ENCODE results near the gene LATS2.
A peak's percentile ranks its signal among the peaks of the same experiment; 100 is the strongest.

The LATS2 gene

DNA sequence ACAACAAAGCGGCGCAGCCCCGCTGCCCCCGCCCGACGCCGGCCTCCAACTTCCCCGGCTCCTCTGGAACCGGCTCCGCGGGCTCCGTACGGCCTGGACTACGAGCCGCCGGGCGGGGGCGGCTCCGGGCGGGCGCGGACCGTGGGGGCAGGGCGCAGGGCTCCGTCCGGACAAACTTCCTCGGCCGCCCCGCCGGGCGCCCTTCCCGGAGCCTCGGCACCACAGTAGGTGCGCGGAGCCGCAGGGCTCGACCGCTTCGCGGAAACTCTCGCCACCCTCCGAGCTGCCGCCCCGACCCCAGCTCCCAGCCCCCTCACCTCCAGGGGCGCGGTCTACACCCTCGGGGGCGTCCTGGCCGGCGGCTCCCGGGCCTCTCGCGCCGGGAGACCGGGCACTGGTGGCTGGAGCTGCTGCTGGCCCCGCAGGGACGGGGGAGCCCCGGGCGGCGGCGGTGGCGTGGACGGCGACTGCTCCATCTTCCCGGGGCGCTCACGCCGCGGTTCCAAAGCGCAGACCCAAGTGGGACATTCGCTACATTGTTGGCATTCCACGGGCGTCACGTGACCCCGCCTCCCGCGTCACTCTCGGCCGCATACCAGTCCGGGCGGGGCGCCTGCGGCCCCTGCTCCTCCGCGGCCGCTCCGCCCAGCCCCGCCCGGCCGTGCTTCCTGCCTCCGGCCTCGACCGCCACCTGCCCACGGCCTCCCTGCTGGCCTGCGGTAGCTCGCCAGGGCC lies at the start of gene LATS2:
TSS of gene LATS2 (minus strand) at position 558 of the 735 bp plus-strand sequence. CDS start 15,560 bp downstream, outside the sequence.
- Mint-ChIP-seq H3K27me3 (peaks cover 51% of the 10 kb centered on the region), H3K9me3 (no peaks in the 10 kb centered on the region), H3K4me3 (peak within 1 kb of the TSS; percentile 69), H3K27ac (peak within 1 kb of the TSS; percentile 43), H3K4me1 (peaks cover 3% of the 10 kb centered on the region), H3K36me3 (no peaks in the 10 kb centered on the region)
- CTCF ChIA-PET, result no interaction called here
- DNase-seq, result peak; percentile 74

DNA sequence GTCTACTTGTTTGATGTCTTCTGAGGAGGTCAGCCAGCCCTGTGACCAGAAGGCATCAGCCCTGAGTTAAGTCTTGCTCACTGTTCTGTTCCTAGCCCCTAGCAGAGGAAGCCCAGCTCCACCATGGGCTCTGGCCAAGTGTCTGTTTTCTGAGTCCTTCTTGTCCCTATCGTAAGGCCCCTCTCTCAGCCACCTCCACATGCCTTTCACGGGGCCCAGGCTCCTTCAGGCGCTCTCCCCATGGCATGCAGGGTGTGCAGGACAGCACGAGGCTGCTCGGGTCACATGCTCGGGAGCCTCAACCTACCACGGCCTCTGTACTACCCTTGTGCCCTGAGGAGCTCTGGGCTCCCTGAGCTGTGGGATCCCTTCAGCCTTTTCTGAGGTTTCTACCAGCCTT lies 47.8 kb upstream of the LATS2 start:
- no peaks in the 10 kb centered on the region for H3K27me3 Mint-ChIP-seq
- CTCF ChIA-PET, result interaction anchor here (0.6 to 1.3 kb wide), 3 partner anchors 20 to 71 kb away, joined by 3 read pairs; no protein-coding TSS in a partner anchor
- H3K4me1 Mint-ChIP-seq, result peaks cover 2% of the 10 kb centered on the region
- H3K4me3 Mint-ChIP-seq, result no peak overlapping the region
- no peak for DNase-seq
- no peaks in the 10 kb centered on the region for H3K9me3 Mint-ChIP-seq
- no peak overlapping the region for H3K27ac Mint-ChIP-seq
- no peaks in the 10 kb centered on the region for H3K36me3 Mint-ChIP-seq

DNA sequence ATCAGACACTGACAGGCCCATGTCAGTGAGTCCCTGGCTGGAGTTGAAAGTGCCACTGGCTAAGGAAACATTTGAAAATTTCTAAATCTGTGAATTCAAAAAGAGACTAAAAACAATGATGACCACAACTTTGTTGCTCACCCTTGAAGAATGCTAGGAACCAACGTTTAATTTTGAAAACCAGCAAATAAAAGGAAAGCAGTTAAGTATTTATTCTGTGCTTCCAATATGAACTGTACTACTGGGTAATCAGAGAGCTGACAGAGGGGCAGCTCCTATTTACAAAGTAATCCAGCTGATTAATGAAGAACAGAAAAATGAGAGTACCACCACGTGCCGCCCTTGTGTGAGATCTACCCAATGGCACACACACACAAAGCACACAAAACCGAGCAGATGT lies 44.7 kb upstream of the LATS2 start:
- Mint-ChIP-seq H3K27ac (no peak overlapping the region), H3K4me3 (no peak overlapping the region)

DNA sequence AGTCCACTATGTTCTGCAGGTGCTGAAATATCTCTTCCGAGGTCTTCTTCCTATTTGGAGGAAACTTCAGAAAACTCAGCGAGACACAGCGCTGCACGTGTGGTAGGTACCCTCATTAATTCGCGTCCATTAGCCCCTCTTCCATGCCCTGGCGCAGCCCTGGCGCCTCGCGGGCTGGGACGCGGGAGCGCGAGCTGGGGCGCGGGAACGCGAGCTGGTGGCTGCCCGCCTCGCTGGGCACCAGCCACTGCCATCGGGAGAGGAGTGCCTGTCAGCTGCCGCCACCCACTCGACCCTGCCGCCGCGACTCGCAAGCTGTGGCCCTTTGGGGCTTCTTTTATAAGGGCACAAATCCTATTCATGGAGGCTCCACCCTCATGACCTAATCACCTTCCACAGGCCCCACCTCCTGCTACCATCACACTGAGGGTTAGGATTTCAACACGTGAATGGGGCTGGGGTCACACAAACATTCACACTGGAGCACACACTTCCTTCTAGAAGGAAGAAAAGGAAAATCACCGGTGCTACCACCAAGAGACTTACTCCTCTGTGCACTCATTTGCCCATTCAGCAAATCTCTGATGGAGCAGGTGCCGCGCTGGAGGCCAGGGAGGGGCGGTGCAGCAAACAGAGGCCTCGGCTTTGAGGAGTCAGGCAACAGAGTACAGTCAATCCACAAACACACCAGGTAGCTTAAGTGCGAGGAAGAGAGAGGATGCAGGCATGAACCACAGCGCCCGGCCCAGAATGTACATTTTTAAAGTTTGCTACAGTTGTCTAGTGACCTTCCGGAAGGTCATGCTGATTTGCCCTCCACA lies 43.0 kb upstream of the LATS2 start:
- H3K27me3 Mint-ChIP-seq, result no peaks in the 10 kb centered on the region
- H3K4me3 Mint-ChIP-seq, result no peak overlapping the region
- no peaks in the 10 kb centered on the region for H3K9me3 Mint-ChIP-seq
- H3K27ac Mint-ChIP-seq, result no peak overlapping the region
- no peak for DNase-seq
- CTCF ChIA-PET, result no interaction called here
- no peaks in the 10 kb centered on the region for H3K4me1 Mint-ChIP-seq
- no peaks in the 10 kb centered on the region for H3K36me3 Mint-ChIP-seq

More for the DNA sequence above, 44.7 kb upstream of the LATS2 start:
- no peak for DNase-seq
- Mint-ChIP-seq H3K36me3 (no peaks in the 10 kb centered on the region), H3K4me1 (peaks cover 2% of the 10 kb centered on the region), H3K9me3 (no peaks in the 10 kb centered on the region), H3K27me3 (no peaks in the 10 kb centered on the region)
- CTCF ChIA-PET, result no interaction called here

DNA sequence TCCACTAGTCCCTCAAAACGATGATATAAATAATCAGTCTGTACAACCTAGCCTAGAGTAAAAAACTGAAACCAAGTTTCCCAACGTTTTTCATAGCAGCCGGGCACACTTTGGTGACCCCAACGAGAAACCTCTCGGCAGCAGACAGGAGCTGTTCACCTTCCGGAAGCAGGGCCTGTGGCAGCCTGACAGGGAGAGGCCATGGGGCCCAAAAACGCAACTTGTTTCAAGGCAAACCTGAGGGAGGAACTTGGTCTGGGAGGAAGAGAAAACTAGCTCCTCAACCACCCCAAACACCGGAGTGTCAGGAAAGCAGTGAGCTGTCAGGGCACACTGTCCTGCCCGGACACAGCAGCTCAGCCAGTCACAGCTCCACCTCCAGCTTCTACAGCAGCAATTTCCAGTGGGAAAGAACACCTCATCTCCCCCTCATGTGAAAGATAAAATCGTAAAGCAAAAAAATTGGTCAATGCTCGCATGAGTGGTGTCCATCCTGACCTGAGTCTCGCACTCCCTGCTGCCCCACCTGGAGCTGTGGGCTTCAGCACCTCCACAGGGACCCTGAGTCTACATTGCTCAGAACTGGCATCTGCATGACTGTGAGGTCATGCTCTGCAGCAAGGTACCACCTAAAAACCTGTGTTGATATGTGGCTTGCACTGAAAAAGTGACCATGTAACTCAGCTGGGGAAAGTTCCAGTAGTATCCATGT lies 40.6 kb upstream of the LATS2 start:
- no peaks in the 10 kb centered on the region for H3K4me1 Mint-ChIP-seq

DNA sequence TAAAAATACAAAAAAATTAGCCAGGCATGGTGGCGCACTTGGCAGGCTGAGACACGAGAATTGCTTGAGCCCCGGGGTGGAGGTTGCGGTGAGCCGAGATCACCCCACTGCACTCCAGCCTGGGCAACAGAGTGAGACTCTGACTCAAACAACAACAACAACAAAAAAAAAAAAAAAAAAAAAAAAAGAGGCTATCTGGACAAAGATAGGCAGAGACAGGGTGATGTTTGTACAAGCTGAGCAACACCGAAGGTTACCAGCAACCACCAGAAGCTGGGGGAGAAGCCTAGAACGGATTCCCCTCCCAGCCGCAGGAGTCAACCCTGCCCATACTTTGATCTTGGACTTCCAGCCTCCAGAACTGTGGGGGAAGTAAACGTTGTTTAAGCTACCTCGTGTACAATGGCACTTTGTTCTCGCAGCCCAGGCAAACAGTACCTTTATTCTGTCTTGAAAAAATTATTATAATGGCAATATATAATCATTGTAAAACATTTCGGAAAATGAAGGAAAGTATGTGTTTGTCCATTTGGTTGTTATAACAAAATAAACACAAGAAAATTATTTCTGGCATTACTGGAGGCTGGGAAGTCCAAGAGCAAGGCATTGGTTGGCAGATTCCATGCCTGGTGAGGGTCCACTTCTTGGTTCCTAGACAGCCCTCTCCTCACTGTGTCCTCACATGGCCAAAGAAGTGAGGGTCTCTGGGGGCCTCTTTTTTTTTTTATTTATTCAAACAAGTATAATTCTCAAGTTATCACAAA lies 39.8 kb upstream of the LATS2 start:
- Mint-ChIP-seq H3K9me3 (no peaks in the 10 kb centered on the region), H3K4me3 (no peak overlapping the region), H3K27ac (no peak overlapping the region), H3K36me3 (no peaks in the 10 kb centered on the region), H3K27me3 (no peaks in the 10 kb centered on the region), H3K4me1 (no peaks in the 10 kb centered on the region)
- CTCF ChIA-PET, result interaction anchor here (1.0 kb wide), 1 partner anchor 10 kb away, joined by 3 read pairs; no protein-coding TSS in a partner anchor
- no peak for DNase-seq

More for the DNA sequence above, 40.6 kb upstream of the LATS2 start:
- Mint-ChIP-seq H3K36me3 (no peaks in the 10 kb centered on the region), H3K4me3 (no peak overlapping the region), H3K27me3 (no peaks in the 10 kb centered on the region), H3K9me3 (no peaks in the 10 kb centered on the region), H3K27ac (no peak overlapping the region)
- DNase-seq, result no peak
- CTCF ChIA-PET, result interaction anchor here (1.0 kb wide), 1 partner anchor 9 kb away, joined by 3 read pairs; no protein-coding TSS in a partner anchor

DNA sequence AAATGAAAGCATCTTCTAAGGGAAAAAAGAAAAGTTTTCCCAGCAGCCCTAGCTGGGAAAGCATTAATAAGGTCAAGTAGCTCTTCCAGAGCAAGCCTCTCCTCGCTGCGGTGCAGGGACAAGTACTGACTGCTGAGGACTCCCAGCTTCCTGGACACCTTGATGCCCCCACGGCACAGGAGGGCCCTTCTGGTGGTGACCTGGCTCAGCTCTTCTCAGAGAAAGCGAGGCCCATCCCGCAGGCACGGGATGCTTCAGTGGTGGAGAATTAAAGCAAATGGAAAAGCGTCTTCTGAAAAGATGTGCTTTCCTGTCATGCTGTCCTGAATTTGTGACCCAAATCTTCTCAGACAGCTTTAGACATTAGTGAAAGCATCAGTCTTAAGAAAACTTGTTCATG lies 38.8 kb upstream of the LATS2 start:
- H3K27ac Mint-ChIP-seq, result no peak overlapping the region
- CTCF ChIA-PET, result no interaction called here
- no peak for DNase-seq
- no peaks in the 10 kb centered on the region for H3K27me3 Mint-ChIP-seq
- H3K4me1 Mint-ChIP-seq, result no peaks in the 10 kb centered on the region
- H3K4me3 Mint-ChIP-seq, result no peak overlapping the region
- no peaks in the 10 kb centered on the region for H3K9me3 Mint-ChIP-seq
- no peaks in the 10 kb centered on the region for H3K36me3 Mint-ChIP-seq

DNA sequence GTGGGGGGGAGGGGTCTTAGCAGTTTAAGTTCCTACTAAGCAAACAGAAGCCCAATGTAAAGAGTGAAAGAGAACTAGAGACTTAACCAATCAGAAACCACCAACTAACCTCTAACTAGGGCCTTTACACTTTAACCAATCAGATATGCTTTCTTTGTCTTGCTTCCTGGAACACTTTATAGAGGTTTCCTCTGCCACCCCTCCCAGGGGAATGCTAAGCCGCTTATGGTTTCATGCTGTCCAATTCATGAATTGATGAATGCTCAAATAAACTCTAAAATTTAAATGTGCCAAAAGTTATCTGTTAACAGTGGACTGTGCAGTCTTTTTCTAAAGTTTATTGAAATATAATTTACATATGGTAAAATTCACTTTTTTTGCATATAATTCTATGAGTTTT lies 33.9 kb upstream of the LATS2 start:
- H3K9me3 Mint-ChIP-seq, result no peaks in the 10 kb centered on the region
- no peaks in the 10 kb centered on the region for H3K4me1 Mint-ChIP-seq
- H3K4me3 Mint-ChIP-seq, result no peak overlapping the region
- CTCF ChIA-PET, result no interaction called here
- no peak for DNase-seq
- no peaks in the 10 kb centered on the region for H3K36me3 Mint-ChIP-seq
- no peak overlapping the region for H3K27ac Mint-ChIP-seq
- H3K27me3 Mint-ChIP-seq, result no peaks in the 10 kb centered on the region

DNA sequence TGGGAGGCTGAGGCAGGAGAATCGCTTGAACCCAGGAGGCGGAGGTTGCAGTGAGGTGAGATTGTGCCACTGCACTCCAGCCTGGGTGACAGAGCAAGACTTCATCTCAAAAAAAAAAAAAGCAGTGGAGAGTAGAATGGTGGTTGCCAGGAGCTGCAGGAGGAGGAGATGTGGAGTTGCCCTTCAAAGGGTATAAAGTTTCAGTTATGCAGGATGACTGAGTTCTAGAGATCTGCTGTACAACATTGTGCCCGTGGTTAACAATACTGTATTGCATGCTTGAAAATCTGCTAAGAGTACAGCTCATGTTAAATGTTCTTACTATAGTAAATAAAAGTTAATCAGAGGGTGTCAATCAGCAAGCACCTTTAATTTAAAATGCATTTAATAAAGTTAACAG lies 28.4 kb upstream of the LATS2 start:
- no peak for DNase-seq
- Mint-ChIP-seq H3K27ac (no peak overlapping the region), H3K27me3 (peaks cover 4% of the 10 kb centered on the region), H3K9me3 (no peaks in the 10 kb centered on the region), H3K4me1 (peaks cover 2% of the 10 kb centered on the region), H3K36me3 (no peaks in the 10 kb centered on the region), H3K4me3 (no peak overlapping the region)
- CTCF ChIA-PET, result interaction anchor here (1.3 kb wide), 1 partner anchor 19 kb away, joined by 3 read pairs; no protein-coding TSS in a partner anchor

DNA sequence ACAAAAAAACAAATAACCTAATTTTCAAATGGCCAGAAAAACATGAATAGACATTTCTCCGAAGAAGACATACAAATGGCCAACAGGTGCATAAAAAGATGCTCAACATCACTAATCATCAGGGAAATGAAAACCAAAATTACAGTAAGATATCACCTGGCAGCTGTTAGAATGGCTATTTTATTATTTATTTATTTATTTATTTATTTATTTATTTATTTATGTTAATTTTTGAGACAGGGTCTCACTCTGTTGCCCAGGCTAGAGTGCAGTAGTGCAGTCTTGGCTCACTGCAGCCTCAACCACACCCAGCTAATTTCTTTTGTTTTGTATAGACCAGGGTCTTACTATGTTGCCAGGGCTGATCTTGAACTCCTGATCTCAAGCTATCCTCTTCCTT lies 27.1 kb upstream of the LATS2 start:
- H3K4me3 Mint-ChIP-seq, result no peak overlapping the region
- CTCF ChIA-PET, result interaction anchor here (0.5 kb wide), 1 partner anchor 18 kb away, joined by 3 read pairs; no protein-coding TSS in a partner anchor
- no peaks in the 10 kb centered on the region for H3K36me3 Mint-ChIP-seq
- H3K9me3 Mint-ChIP-seq, result no peaks in the 10 kb centered on the region
- DNase-seq, result no peak
- H3K4me1 Mint-ChIP-seq, result peaks cover 2% of the 10 kb centered on the region
- H3K27me3 Mint-ChIP-seq, result peaks cover 7% of the 10 kb centered on the region
- H3K27ac Mint-ChIP-seq, result no peak overlapping the region

DNA sequence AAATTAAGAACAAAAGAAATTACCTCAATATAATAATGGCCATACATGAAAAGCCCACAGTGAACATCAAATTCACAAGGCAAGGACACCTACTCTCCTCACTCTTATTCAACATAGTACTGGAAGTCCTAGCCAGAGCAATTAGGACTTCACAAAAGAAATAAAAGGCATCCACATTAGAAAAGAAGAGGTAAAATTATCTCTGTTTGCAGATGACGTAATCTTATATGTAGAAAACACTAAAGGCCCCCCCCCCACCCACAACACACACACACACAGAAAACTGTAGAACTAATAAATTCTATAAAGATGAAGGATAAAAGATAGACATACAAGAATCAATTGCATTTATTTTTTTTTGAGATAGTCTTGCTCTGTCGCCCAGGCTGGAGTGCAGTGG lies 25.5 kb upstream of the LATS2 start:
- no peak for DNase-seq
- Mint-ChIP-seq H3K27me3 (peaks cover 7% of the 10 kb centered on the region), H3K4me3 (no peak overlapping the region), H3K27ac (no peak overlapping the region), H3K4me1 (peaks cover 2% of the 10 kb centered on the region), H3K9me3 (no peaks in the 10 kb centered on the region), H3K36me3 (no peaks in the 10 kb centered on the region)
- CTCF ChIA-PET, result no interaction called here

DNA sequence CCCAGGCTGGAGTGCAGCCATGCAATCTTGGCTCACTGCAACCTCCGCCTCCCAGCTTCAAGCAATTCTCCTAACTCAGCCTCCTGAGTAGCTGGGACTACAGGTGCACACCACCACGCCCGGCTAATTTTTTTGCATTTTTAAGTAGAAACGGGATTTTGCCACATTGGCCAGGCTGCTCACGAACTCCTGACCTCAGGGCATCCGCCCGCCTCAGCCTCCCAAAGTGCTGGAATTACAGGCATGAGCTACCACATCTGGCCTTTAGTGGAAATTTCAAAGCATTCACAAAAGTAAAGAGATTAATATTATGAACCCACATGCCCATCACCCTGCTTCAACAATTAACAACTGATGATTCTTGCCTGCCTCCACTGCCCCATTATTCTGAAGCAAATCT lies 20.5 kb upstream of the LATS2 start:
- no peak for DNase-seq
- Mint-ChIP-seq H3K4me3 (no peak overlapping the region), H3K36me3 (no peaks in the 10 kb centered on the region), H3K4me1 (peaks cover 3% of the 10 kb centered on the region), H3K27me3 (peaks cover 32% of the 10 kb centered on the region), H3K9me3 (no peaks in the 10 kb centered on the region), H3K27ac (no peak overlapping the region)
- CTCF ChIA-PET, result no interaction called here

DNA sequence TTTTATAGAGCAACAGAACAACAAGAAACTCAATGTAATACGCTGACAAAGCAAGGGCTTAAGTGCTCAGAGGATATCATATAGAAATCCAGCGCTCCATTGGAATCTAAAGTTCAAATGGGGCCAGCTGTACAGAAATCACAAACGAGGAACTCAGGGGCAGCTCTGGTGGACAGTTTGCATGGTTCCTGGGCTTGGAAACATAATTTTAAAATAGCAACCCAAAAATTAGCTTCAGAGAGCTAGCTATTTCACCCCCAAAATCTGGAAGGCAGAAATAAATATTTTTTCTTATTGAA lies 19.2 kb upstream of the LATS2 start:
- Mint-ChIP-seq H3K27me3 (peaks cover 38% of the 10 kb centered on the region), H3K4me3 (no peak overlapping the region), H3K36me3 (no peaks in the 10 kb centered on the region), H3K27ac (no peak overlapping the region), H3K4me1 (peaks cover 8% of the 10 kb centered on the region), H3K9me3 (no peaks in the 10 kb centered on the region)
- no peak for DNase-seq
- CTCF ChIA-PET, result no interaction called here

Measured in activated naive CD4-positive, alpha-beta T cell treated with anti-CD3 and anti-CD28 coated beads, Interleukin-2, amount 10 ng/mL, durations not matched to agents 7 days and 5 days (primary cell).